ENCODE measurements around the gene AHDC1.

DNA sequence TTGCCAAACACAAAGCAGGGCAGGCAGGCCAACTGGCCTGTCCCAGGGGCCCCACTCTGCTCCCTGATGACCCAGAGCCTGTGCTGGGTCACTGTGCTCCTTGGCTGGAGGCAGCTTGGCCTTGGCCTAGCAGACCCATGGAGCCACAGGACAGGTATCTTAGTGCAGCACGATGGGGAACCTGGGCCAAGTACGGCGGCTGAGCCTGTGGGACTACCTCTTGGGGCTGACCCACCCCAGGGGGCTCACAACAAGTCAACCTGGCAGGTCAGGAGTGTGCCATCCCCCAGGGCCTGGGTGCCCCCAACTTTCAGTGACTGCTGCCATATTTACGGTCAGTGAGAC, 41.1 kb upstream of the AHDC1 start:
- TF ChIP-seq POLR2A (IDR thresholded peaks at IDR 0.05; ENCODE audit: low read length) (no peak), GATA1 (IDR thresholded peaks at IDR 0.05; ENCODE audit: low read depth, low read length) (no peak)

All from erythroblast (primary cell).